Epithelial cell of esophagus (primary cell): ENCODE measurements around the gene SCAF8.

Experiments
- DNase-seq: peaks from one replicate; pipeline ENCODE4 v3.0.0; 2010; ENCODE audit warnings: low read depth
- H3K4me3 ChIP-seq: 2 replicates; pipeline ENCODE4 v1.5.1; 2011; ENCODE audit warnings: mild to moderate bottlenecking, low read length, control low read depth
- CTCF ChIP-seq: IDR thresholded peaks from 2 replicates; pipeline ENCODE4 v1.5.1; 2011; ENCODE audit warnings: low read depth, mild to moderate bottlenecking, low read length, control low read depth, inconsistent platforms; ENCODE audit not compliant: insufficient read depth; ENCODE audit errors: missing control alignments

Gene SCAF8

DNA sequence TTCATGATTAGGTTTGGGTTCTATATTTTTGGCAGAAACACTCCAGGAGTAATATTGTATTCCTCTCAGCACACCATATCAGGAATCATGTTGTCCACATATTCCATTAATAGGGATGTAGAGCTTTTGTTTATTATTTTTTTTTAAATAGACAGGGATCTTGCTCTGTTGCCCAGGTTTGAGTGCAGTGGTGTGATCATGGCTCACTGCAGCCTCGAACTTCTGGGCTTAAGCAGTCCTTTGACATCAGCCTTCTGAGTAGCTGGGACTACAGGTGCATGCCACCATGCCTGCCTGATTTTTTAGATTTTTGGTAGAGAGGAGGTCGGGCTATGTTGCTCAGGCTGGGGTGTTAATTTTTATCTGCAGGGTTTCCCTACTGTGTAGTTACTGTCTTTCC lies 12.0 kb downstream of the SCAF8 start:
- DNase-seq: no peak
- no peak for TF ChIP-seq CTCF
- no peak overlapping the region for H3K4me3 ChIP-seq

DNA sequence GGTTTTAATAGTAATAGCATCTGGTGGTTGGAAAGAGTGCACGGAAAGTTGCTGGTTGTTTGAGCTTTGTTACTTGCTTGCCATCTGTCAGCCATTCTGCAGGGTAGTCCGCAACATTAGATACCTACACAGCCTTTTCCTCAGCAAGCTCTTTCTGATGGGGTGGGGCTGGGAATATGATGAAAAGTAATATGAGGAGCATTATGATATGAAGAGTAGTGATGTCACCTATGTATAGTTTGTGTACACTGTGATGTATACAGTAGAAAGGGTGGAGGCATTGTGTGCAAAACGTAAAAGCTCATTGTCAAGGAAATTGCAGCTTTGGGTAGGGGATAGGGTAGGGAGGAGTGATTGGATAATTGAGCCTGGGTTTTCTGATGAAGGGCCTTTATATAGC lies 16.1 kb downstream of the SCAF8 start:
- DNase-seq: no peak
- no peak for TF ChIP-seq CTCF

GRCh38 chr6:154751011-154751800 lies 18.0 kb downstream of the SCAF8 start:
- no peak overlapping the region for H3K4me3 ChIP-seq
- no peak for TF ChIP-seq CTCF
- DNase-seq: no peak

More for the DNA sequence above, 16.1 kb downstream of the SCAF8 start:
- H3K4me3 ChIP-seq: no peak overlapping the region

DNA sequence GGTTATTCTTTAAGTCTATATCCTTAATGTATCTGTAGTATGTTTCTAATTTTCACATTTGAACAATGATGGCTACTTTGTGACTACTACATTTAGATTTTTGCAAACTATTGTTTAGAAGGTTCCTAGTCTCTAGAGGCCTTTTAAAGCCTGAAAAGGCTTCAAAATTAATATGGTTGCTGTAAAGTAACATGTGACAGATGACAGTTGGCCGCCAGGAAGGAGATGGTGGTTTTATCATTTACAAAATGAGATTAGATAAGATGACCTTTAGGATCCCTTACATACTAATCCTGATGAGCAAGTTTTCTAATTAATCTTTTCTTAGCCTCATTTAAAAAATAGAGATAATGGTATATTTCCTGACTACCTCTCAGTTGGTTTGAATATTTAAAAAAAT lies 18.8 kb downstream of the SCAF8 start:
- DNase-seq: no peak
- no peak for TF ChIP-seq CTCF
- no peak overlapping the region for H3K4me3 ChIP-seq

- DNase-seq: peak; percentile 61
- H3K4me3 ChIP-seq: no peak overlapping the region
- TF ChIP-seq CTCF: no peak
These were observed 20.9 kb downstream of the SCAF8 start for GRCh38 chr6:154754152-154754551.

GRCh38 chr6:154757352-154758050 lies 24.3 kb downstream of the SCAF8 start:
- peak; percentile 70 for DNase-seq
- H3K4me3 ChIP-seq: peak overlapping the region; percentile 17
- TF ChIP-seq CTCF: no peak
